A673 (cell line): ENCODE results near the gene PIM2. TPM values are rescaled to one million over a fixed set of nuclear protein-coding genes. Genes with fewer than 3 reads are reported as not detected.

ENCODE experiments used
- BruUV-seq: library from RNA; stranded (reverse); fragments of 400-500 nt; replicated peaks from 2 replicates; lab custom pipeline; 2021; lab: Mats Ljungman, UMichigan
- CTCF ChIA-PET: fragments of 300-600 bp; sonication (Branson Sonifier 250); formaldehyde crosslinking; loops from one replicate; lab custom pipeline; 2022; ENCODE audit warnings: antibody characterized with exemption; lab: Charles Lee
- POLR2A ChIA-PET: fragments of 300-600 bp; sonication (Branson Sonifier 250); formaldehyde crosslinking; loops from one replicate; lab custom pipeline; 2022; ENCODE audit warnings: antibody characterized with exemption; ENCODE audit not compliant: low non-redundant PET; lab: Charles Lee
- DNase-seq: peaks from one replicate; pipeline ENCODE4 v3.0.0-alpha.2; 2015; ENCODE audit warnings: low spot score
- H3K27ac ChIP-seq: fragments of 200-600 bp; sonication (generic); 2 replicates; pipeline ENCODE4 v1.5.1; 2016; ENCODE audit warnings: mixed run types, low read depth, mild to moderate bottlenecking, mixed read lengths, antibody characterized with exemption, low read length; ENCODE audit not compliant: poor library complexity, severe bottlenecking
- H3K27me3 ChIP-seq: fragments of 200-600 bp; sonication (generic); replicated peaks from 2 replicates; pipeline ENCODE4 v1.6.1; 2017; ENCODE audit warnings: mixed run types, low read depth, mild to moderate bottlenecking, mixed read lengths, antibody characterized with exemption, low read length; ENCODE audit not compliant: insufficient read depth, poor library complexity
- H3K36me3 ChIP-seq: fragments of 200-600 bp; sonication (generic); 2 replicates; pipeline ENCODE4 v1.6.1; 2016; ENCODE audit warnings: mixed run types, mild to moderate bottlenecking, mixed read lengths, antibody characterized with exemption, low read length; ENCODE audit not compliant: insufficient read depth, poor library complexity, severe bottlenecking
- H3K4me1 ChIP-seq: fragments of 200-600 bp; sonication (generic); 2 replicates; pipeline ENCODE4 v1.6.1; 2017; ENCODE audit warnings: mixed run types, mild to moderate bottlenecking, mixed read lengths, antibody characterized with exemption, low read length; ENCODE audit not compliant: insufficient read depth, poor library complexity, severe bottlenecking
- H3K4me3 ChIP-seq: fragments of 200-600 bp; sonication (generic); 2 replicates; pipeline ENCODE4 v1.5.1; 2016; ENCODE audit warnings: low read depth, mixed run types, mild to moderate bottlenecking, mixed read lengths, low read length; ENCODE audit not compliant: poor library complexity, severe bottlenecking
- H3K9me3 ChIP-seq: fragments of 200-600 bp; sonication (generic); 2 replicates; pipeline ENCODE4 v1.6.1; 2016; ENCODE audit warnings: mixed run types, low read depth, mild to moderate bottlenecking, mixed read lengths, antibody characterized with exemption, low read length; ENCODE audit not compliant: poor library complexity, severe bottlenecking
- CTCF ChIP-seq: fragments of 300-800, 200-600 bp; sonication (generic); conservative IDR thresholded peaks from 2 replicates; pipeline ENCODE4 v1.5.1; 2017; ENCODE audit warnings: low read depth, mild to moderate bottlenecking, antibody characterized with exemption, low read length, moderate library complexity, mixed read lengths
- EZH2 ChIP-seq: fragments of 200-600 bp; sonication (generic); IDR thresholded peaks from 2 replicates; pipeline ENCODE4 v1.6.1; 2017; ENCODE audit warnings: borderline replicate concordance, low read depth, mild to moderate bottlenecking, mixed read lengths, antibody characterized with exemption, low read length; ENCODE audit not compliant: poor library complexity, severe bottlenecking
- intact Hi-C: fragments of 100-400 bp; cut with micrococcal nuclease; formaldehyde crosslinking; loops from one replicate; pipeline ENCODE4 v1.10.0; 2022; ENCODE audit not compliant: unreplicated experiment
- total RNA-seq: library from RNA; stranded (reverse); gene quantifications from 2 replicates; pipeline ENCODE4 v1.2.3, GENCODE V29; 2021

PIM2 gene
- total RNA-seq, 1 experiment from 2014 or later = 19.9 TPM

- H3K27me3 ChIP-seq = no peaks in the 10 kb centered on the region
- H3K27ac ChIP-seq = no peak overlapping the region
- no peaks in the 10 kb centered on the region for H3K9me3 ChIP-seq
- H3K4me1 ChIP-seq = peaks cover 4% of the 10 kb centered on the region
- H3K4me3 ChIP-seq = no peak overlapping the region
- CTCF ChIA-PET = no interaction called here
- H3K36me3 ChIP-seq = peaks cover 8% of the 10 kb centered on the region
- POLR2A ChIA-PET = no interaction called here
- no peak for DNase-seq
- intact Hi-C loops = loop anchor here (5.0 kb wide), 1 partner anchor 318 kb away; the partner anchor contains the start of gene WDR13
- no TSS peak for BruUV-seq
- TF ChIP-seq CTCF (no peak), EZH2 (no peak)
Observed at GRCh38 chrX:48914593-48915493, 4.0 kb downstream of the PIM2 start.

GRCh38 chrX:48913605-48914366, 5.0 kb downstream of the PIM2 start:
- POLR2A ChIA-PET = no interaction called here
- no TSS peak for BruUV-seq
- no peak for TF ChIP-seq CTCF
- no peak for TF ChIP-seq EZH2

DNA sequence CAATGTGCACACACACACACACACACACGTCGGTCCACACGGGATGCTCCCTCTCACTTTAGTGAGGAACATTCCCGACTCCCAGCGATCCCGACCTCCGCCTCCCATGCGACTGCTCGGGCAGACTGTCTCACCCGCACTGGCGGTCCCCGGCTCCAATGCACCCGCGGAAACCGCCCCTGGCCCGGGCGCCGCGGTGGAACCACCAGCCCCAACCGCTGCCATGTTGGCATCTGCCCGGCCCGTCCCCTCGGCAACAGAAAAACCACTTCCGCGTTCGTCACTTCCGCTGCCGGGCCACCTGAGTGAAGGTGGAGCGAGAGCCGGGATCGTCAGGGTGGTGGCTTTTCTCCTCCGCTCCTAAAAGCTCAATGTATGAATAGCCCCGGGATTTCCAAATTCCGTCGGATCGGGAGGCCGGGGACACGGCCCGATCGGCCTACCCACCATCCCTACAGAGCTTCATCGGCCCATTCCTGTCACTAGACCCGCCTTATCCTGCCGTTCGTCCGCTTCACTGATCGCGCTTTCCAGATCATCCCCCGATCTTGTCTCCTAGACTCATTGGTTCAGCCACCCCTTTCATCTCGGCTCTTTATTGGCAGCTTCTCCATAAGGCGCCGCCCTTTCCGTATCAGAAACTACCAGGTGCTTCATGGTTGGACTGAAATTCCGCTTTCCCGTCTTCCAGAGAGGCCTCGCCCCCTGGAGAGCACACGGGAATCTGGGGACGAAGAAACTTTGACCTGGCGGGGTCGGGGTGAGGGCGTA, 7.2 kb downstream of the PIM2 start, which contains the start of gene SLC35A2:
Gene SLC35A2, minus strand, starts transcription at position 235 of the 771 bp plus-strand sequence. Its CDS starts 10 bp downstream, at position 225.
- H3K27me3 ChIP-seq = no peaks in the 10 kb centered on the region
- no peaks in the 10 kb centered on the region for H3K9me3 ChIP-seq
- H3K4me1 ChIP-seq = no peaks in the 10 kb centered on the region
- H3K36me3 ChIP-seq = peaks cover 8% of the 10 kb centered on the region
- DNase-seq = peak; percentile 83
- intact Hi-C loops = no loop called here
- BruUV-seq = no TSS peak
- peak within 1 kb of the TSS; percentile 82 for H3K4me3 ChIP-seq
- TF ChIP-seq CTCF (no peak), EZH2 (no peak)
- POLR2A ChIA-PET = no interaction called here
- CTCF ChIA-PET = interaction anchor here (0.5 kb wide), 1 partner anchor 314 kb away, joined by 4 read pairs; no protein-coding TSS in a partner anchor
- H3K27ac ChIP-seq = peak within 1 kb of the TSS; percentile 73

More at GRCh38 chrX:48913605-48914366, 5.0 kb downstream of the PIM2 start:
- no peak for DNase-seq
- CTCF ChIA-PET = no interaction called here
- peaks cover 4% of the 10 kb centered on the region for H3K4me1 ChIP-seq
- intact Hi-C loops = no loop called here
- no peaks in the 10 kb centered on the region for H3K27me3 ChIP-seq
- H3K27ac ChIP-seq = no peak overlapping the region
- H3K9me3 ChIP-seq = no peaks in the 10 kb centered on the region
- no peak overlapping the region for H3K4me3 ChIP-seq
- H3K36me3 ChIP-seq = peaks cover 8% of the 10 kb centered on the region
